AG10803 (cell line): ENCODE measurements around the gene AIF1.

Source experiments
- DNase-seq: peaks from one replicate; pipeline ENCODE4 v3.0.0; 2010; ENCODE audit warnings: low read depth
- H3K4me3 ChIP-seq: 2 replicates; pipeline ENCODE4 v1.5.1; 2011; ENCODE audit warnings: mild to moderate bottlenecking, low read length, control low read depth
- TF ChIP-seq, protein P1 (sequence below): conservative IDR thresholded peaks from 2 replicates; pipeline ENCODE4 v1.5.1; 2011; ENCODE audit warnings: mild to moderate bottlenecking, low read length, control low read depth, inconsistent platforms

Gene AIF1

DNA sequence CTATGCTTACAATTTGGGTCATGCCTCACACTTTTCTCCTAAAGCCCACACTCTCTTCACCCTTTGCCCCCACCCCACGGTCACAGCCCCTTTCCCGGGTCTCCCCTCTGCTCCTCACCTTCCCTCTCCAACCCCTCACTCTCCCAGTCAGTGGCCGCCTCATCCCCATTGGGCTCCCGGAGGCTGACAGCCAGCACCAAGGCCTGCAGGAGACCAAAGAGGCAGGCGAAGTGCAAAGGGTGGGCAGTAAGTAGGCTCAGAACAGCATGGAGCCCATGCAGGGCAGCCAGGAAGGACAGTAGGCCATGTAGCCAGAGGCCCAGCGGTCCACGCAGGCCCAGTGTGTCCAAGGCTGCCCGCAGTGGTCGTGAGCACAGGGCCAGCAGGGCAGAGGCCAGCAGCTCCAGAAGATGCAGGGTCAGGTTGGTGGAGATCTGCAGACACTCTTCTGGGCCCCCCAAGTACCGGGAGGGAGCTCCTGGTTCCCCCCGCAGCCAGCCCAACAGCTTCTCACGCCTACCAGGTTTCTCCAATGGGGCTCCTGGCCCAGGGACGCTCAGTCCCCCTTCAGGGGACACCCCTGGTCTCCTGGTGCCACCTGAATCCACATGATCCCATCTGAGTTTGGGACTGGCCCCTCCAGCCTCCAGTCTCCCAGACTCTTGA lies 44.1 kb downstream of the AIF1 start:
- TF ChIP-seq, protein P1, sequence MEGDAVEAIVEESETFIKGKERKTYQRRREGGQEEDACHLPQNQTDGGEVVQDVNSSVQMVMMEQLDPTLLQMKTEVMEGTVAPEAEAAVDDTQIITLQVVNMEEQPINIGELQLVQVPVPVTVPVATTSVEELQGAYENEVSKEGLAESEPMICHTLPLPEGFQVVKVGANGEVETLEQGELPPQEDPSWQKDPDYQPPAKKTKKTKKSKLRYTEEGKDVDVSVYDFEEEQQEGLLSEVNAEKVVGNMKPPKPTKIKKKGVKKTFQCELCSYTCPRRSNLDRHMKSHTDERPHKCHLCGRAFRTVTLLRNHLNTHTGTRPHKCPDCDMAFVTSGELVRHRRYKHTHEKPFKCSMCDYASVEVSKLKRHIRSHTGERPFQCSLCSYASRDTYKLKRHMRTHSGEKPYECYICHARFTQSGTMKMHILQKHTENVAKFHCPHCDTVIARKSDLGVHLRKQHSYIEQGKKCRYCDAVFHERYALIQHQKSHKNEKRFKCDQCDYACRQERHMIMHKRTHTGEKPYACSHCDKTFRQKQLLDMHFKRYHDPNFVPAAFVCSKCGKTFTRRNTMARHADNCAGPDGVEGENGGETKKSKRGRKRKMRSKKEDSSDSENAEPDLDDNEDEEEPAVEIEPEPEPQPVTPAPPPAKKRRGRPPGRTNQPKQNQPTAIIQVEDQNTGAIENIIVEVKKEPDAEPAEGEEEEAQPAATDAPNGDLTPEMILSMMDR, result no peak
- no peak for DNase-seq
- H3K4me3 ChIP-seq, result peak overlapping the region; percentile 92

- peak overlapping the region; percentile 92 for H3K4me3 ChIP-seq
- peak; percentile 25 for DNase-seq
- TF ChIP-seq, protein P1, result no peak
These were observed 44.8 kb downstream of the AIF1 start for GRCh38 chr6:31659649-31660380.

DNA sequence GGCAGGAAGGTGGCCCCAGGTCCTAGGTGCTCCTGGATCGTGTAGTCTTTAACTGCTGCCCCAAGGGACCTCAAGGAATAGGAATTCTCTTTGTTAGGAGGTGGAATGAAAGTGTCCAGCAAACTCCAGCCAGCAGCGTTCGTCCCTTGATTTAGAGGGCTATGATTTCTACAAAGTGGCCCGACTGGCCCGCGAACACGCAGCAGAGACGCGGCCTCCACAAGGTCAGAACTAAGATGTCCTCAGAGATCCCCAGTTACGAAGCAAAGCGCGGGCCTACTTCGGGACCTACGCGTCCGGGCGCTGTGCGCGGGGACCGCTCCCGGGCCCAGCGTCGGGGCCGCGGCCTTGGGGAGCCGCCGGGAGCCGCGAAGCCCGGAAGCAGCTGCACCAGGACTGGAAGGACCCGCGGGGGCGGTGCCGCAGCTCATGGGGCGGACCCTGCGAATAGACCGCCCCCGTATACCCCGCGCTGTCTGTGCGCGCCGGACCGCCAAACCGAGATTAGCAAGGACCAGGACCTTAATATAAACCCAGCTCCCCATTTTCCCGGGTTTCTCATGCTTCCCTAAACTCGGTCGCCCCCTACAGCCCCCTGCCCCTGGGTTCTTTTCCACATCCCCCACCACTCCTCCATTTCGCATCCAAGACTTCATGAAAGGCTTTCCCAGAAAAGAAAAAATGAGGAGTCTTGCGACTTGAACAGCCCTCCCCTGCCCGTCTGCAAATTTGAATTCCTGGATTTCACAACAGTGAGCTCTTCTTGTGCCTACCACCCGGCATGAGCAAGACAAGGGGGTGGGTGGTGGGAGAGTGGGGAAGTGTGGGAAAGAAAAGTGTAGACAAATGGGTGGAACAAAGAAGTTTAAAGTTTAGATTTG lies 45.6 kb downstream of the AIF1 start, which contains the start of gene C6orf47:
Gene C6orf47 (minus strand): TSS at position 398 of the 881 bp plus-strand sequence. CDS start 831 bp downstream, outside the sequence.
- peak; percentile 75 for DNase-seq
- TF ChIP-seq, protein P1, result no peak
- H3K4me3 ChIP-seq, result peak within 1 kb of the TSS; percentile 92

GRCh38 chr6:31661262-31662123 lies 46.5 kb downstream of the AIF1 start:
- no peak for DNase-seq
- TF ChIP-seq, protein P1, result no peak
- H3K4me3 ChIP-seq, result peak overlapping the region; percentile 92; the same call in 1 of the 2 replicates

- no peak for DNase-seq
- TF ChIP-seq, protein P1, result no peak
These were observed 47.2 kb downstream of the AIF1 start for GRCh38 chr6:31662124-31662723.

More at GRCh38 chr6:31662124-31662723, 47.2 kb downstream of the AIF1 start:
- H3K4me3 ChIP-seq, result no peak overlapping the region
